Mesothelial cell of epicardium (in vitro differentiated cells): ENCODE measurements around the gene INPP4B. TPM values are rescaled to one million over a fixed set of nuclear protein-coding genes. Genes with fewer than 3 reads are reported as not detected.

ENCODE experiments used
- DNase-seq, 2 experiments: peaks; one replicate each; pipeline ENCODE4 v3.0.0; 2021; ENCODE audit warnings: low spot score in 2 of 2; ENCODE audit not compliant: unreplicated experiment in 2 of 2
- H3K27ac Mint-ChIP-seq: 2 replicates; pipeline ENCODE4 v1.8.0; 2021; ENCODE audit warnings: mixed read lengths
- H3K27me3 Mint-ChIP-seq: 2 replicates; pipeline ENCODE4 v1.8.0; 2021; ENCODE audit warnings: low read depth, mixed read lengths
- H3K36me3 Mint-ChIP-seq: 2 replicates; pipeline ENCODE4 v1.8.0; 2021; ENCODE audit warnings: mixed read lengths
- H3K4me1 Mint-ChIP-seq: 2 replicates; pipeline ENCODE4 v1.8.0; 2021; ENCODE audit warnings: mixed read lengths
- H3K4me3 Mint-ChIP-seq: 2 replicates; pipeline ENCODE4 v1.8.0; 2021; ENCODE audit warnings: mild to moderate bottlenecking, moderate library complexity, mixed read lengths
- H3K9me3 Mint-ChIP-seq: 2 replicates; pipeline ENCODE4 v1.8.0; 2021; ENCODE audit warnings: mixed read lengths
- CTCF ChIP-seq: fragments of 200-600 bp; sonication (generic); IDR thresholded peaks from one replicate; pipeline ENCODE4 v1.5.0; 2021; ENCODE audit warnings: antibody characterized with exemption; ENCODE audit not compliant: unreplicated experiment
- total RNA-seq: library from RNA; stranded (reverse); gene quantifications from 3 replicates; pipeline ENCODE4 v1.2.1, GENCODE V29; 2021

The INPP4B gene
- total RNA-seq, 1 donor from 2014 or later = 35.4 TPM

- TF ChIP-seq CTCF = no peak
- H3K4me1 Mint-ChIP-seq = peaks cover 57% of the 10 kb centered on the region
- no peaks in the 10 kb centered on the region for H3K36me3 Mint-ChIP-seq
- H3K4me3 Mint-ChIP-seq = no peak overlapping the region
- no peaks in the 10 kb centered on the region for H3K9me3 Mint-ChIP-seq
- H3K27ac Mint-ChIP-seq = no peak overlapping the region
- no peak for DNase-seq
- H3K27me3 Mint-ChIP-seq = no peaks in the 10 kb centered on the region
Observed at GRCh38 chr4:142556048-142556447, 290.1 kb downstream of the INPP4B start.

GRCh38 chr4:142554412-142554811, 291.7 kb downstream of the INPP4B start:
- Mint-ChIP-seq H3K27ac (no peak overlapping the region), H3K4me1 (peaks cover 60% of the 10 kb centered on the region), H3K27me3 (no peaks in the 10 kb centered on the region), H3K4me3 (no peak overlapping the region), H3K36me3 (no peaks in the 10 kb centered on the region), H3K9me3 (no peaks in the 10 kb centered on the region)
- no peak for TF ChIP-seq CTCF
- DNase-seq = no peak

GRCh38 chr4:142551517-142552305, 294.4 kb downstream of the INPP4B start:
- H3K9me3 Mint-ChIP-seq = no peaks in the 10 kb centered on the region
- no peak for DNase-seq
- no peak overlapping the region for H3K4me3 Mint-ChIP-seq
- H3K27me3 Mint-ChIP-seq = no peaks in the 10 kb centered on the region
- H3K27ac Mint-ChIP-seq = peak overlapping the region; percentile 84
- TF ChIP-seq CTCF = no peak
- peaks cover 55% of the 10 kb centered on the region for H3K4me1 Mint-ChIP-seq
- H3K36me3 Mint-ChIP-seq = peaks cover 2% of the 10 kb centered on the region

GRCh38 chr4:142550965-142551364, 295.1 kb downstream of the INPP4B start:
- no peak for TF ChIP-seq CTCF
- Mint-ChIP-seq H3K27ac (peak overlapping the region; percentile 84), H3K27me3 (no peaks in the 10 kb centered on the region), H3K9me3 (peaks cover 3% of the 10 kb centered on the region), H3K4me1 (peaks cover 49% of the 10 kb centered on the region), H3K36me3 (peaks cover 2% of the 10 kb centered on the region), H3K4me3 (no peak overlapping the region)
- no peak for DNase-seq

- no peaks in the 10 kb centered on the region for H3K27me3 Mint-ChIP-seq
- H3K27ac Mint-ChIP-seq = peak overlapping the region; percentile 91
- no peak for DNase-seq
- peaks cover 49% of the 10 kb centered on the region for H3K4me1 Mint-ChIP-seq
- H3K36me3 Mint-ChIP-seq = peaks cover 2% of the 10 kb centered on the region
- no peak for TF ChIP-seq CTCF
- H3K9me3 Mint-ChIP-seq = peaks cover 5% of the 10 kb centered on the region
- no peak overlapping the region for H3K4me3 Mint-ChIP-seq
Observed at GRCh38 chr4:142549726-142550463, 296.2 kb downstream of the INPP4B start.
